Gastroesophageal sphincter (tissue), 3 donors: Measurements from ENCODE around the gene RAF1.

Experiments
- CTCF ChIP-seq, 4 experiments: fragments of 200-600 bp in 2 of 4; fragments of 450-650 bp in 2 of 4; sonication (generic) in 1 of 4; IDR thresholded peaks; one replicate each; pipeline ENCODE4 v1.5.1; 2017 to 2019; ENCODE audit warnings: antibody characterized with exemption in 4 of 4, mild to moderate bottlenecking in 2 of 4, moderate library complexity in 2 of 4
- POLR2A ChIP-seq, 2 donors: fragments of 450-650 bp; IDR thresholded peaks; one replicate each; pipeline ENCODE4 v1.6.1; 2017; ENCODE audit warnings: antibody characterized with exemption in 2 of 2, mild to moderate bottlenecking in 2 of 2, moderate library complexity in 1 of 2

GRCh38 chr3:12627370-12627769 lies 36.5 kb downstream of the RAF1 start:
- TF ChIP-seq CTCF (IDR thresholded peaks at IDR 0.05) (no peak), POLR2A (IDR thresholded peaks at IDR 0.05) (no peak)
